ENCODE results near the gene NIPAL3. TPM values are rescaled to one million over a fixed set of nuclear protein-coding genes. Genes with fewer than 3 reads are reported as not detected.

NIPAL3 gene
- total RNA-seq, 4 donors from 2014 or later, result 4.3 to 8.7 (median 5.8) TPM

GRCh38 chr1:24392604-24392946 lies 23.0 kb upstream of the NIPAL3 start:
- Histone ChIP-seq H3K4me1 (peaks cover 6 to 19% of the 10 kb centered on the region in 2 donors), H3K27ac (peak overlapping the region; percentile 77 to 85 (median 82)), H3K4me3 (no peak overlapping the region), H3K9me3 (no peaks in the 10 kb centered on the region), H3K36me3 (no peaks in the 10 kb centered on the region), H3K27me3 (no peaks in the 10 kb centered on the region)
- intact Hi-C loops (cut with DNase I; ENCODE audit: low total_unique reads) (loop anchor here (1.0 to 10.0 kb wide), 3 partner anchors 193 to 438 kb away; partner anchors contain the start of gene PNRC2), in situ Hi-C loops (cut with MboI; ENCODE audit: low sequenced_read_pairs in 4 of 4) (loop anchor here (5.0 to 25.0 kb wide), 2 partner anchors 190 to 330 kb away; no protein-coding TSS in a partner anchor)
- TF ChIP-seq POLR2A (IDR thresholded peaks at IDR 0.05), result no peak
- no peak for TF ChIP-seq CTCF (IDR thresholded peaks at IDR 0.05 in 4 of 5, conservative IDR thresholded peaks at IDR 0.05 in 1 of 5)
- DNase-seq (no peak), ATAC-seq (no peak)

GRCh38 chr1:24392982-24393650 lies 22.5 kb upstream of the NIPAL3 start:
- DNase-seq, result no peak
- Histone ChIP-seq H3K27ac (peak overlapping the region in 2 of 4 donors; percentile 77 to 83), H3K36me3 (no peaks in the 10 kb centered on the region), H3K4me3 (no peak overlapping the region), H3K9me3 (no peaks in the 10 kb centered on the region), H3K4me1 (peaks cover 6 to 19% of the 10 kb centered on the region in 2 donors), H3K27me3 (no peaks in the 10 kb centered on the region)
- ATAC-seq, result no peak
- in situ Hi-C loops (cut with MboI; ENCODE audit: low sequenced_read_pairs in 4 of 4) (loop anchor here (5.0 to 25.0 kb wide), 2 partner anchors 191 to 331 kb away; no protein-coding TSS in a partner anchor), intact Hi-C loops (cut with DNase I; ENCODE audit: low total_unique reads) (loop anchor here (1.0 to 10.0 kb wide), 3 partner anchors 194 to 438 kb away; partner anchors contain the start of gene PNRC2)
- TF ChIP-seq CTCF (IDR thresholded peaks at IDR 0.05 in 4 of 5, conservative IDR thresholded peaks at IDR 0.05 in 1 of 5) (no peak), POLR2A (IDR thresholded peaks at IDR 0.05) (no peak)

- DNase-seq, result no peak
- peaks cover 6 to 19% of the 10 kb centered on the region in 2 donors for H3K4me1 ChIP-seq
- intact Hi-C loops (cut with DNase I; ENCODE audit: low total_unique reads) (loop anchor here (10.0 kb wide), 1 partner anchor 439 kb away; the partner anchor contains the start of gene PNRC2), in situ Hi-C loops (cut with MboI; ENCODE audit: low sequenced_read_pairs in 4 of 4) (loop anchor here (5.0 to 25.0 kb wide), 2 partner anchors 192 to 332 kb away; no protein-coding TSS in a partner anchor)
- H3K4me3 ChIP-seq, result no peak overlapping the region
- TF ChIP-seq CTCF (IDR thresholded peaks at IDR 0.05 in 4 of 5, conservative IDR thresholded peaks at IDR 0.05 in 1 of 5) (no peak), POLR2A (IDR thresholded peaks at IDR 0.05) (no peak)
- no peaks in the 10 kb centered on the region for H3K27me3 ChIP-seq
- H3K27ac ChIP-seq, result no peak overlapping the region
- H3K9me3 ChIP-seq, result no peaks in the 10 kb centered on the region
- H3K36me3 ChIP-seq, result no peaks in the 10 kb centered on the region
- no peak for ATAC-seq
These were observed 21.7 kb upstream of the NIPAL3 start for GRCh38 chr1:24393892-24394291.

GRCh38 chr1:24400065-24400464 lies 15.5 kb upstream of the NIPAL3 start:
- no peak for TF ChIP-seq CTCF (IDR thresholded peaks at IDR 0.05 in 4 of 5, conservative IDR thresholded peaks at IDR 0.05 in 1 of 5)
- TF ChIP-seq POLR2A (IDR thresholded peaks at IDR 0.05), result no peak
- intact Hi-C loops (cut with DNase I; ENCODE audit: low total_unique reads), result no loop called here

More at GRCh38 chr1:24400065-24400464, 15.5 kb upstream of the NIPAL3 start:
- DNase-seq (no peak), ATAC-seq (no peak)
- Histone ChIP-seq H3K27me3 (no peaks in the 10 kb centered on the region), H3K36me3 (no peaks in the 10 kb centered on the region), H3K27ac (no peak overlapping the region), H3K4me1 (no peaks in the 10 kb centered on the region), H3K4me3 (no peak overlapping the region), H3K9me3 (no peaks in the 10 kb centered on the region)
- in situ Hi-C loops (cut with MboI; ENCODE audit: low sequenced_read_pairs in 4 of 4), result loop anchor here in 2 of 4 donors (25.0 kb wide), 1 partner anchor 237 kb away; the partner anchor contains the start of gene SRRM1 (in 2 of the 2)
